ENCODE data around the gene ATP9B.
"Not testable (repeated sequence)": the region's sequence is repeated elsewhere in the genome, so short reads cannot be mapped to it uniquely, and the experiment has no call there.

ATP9B gene

DNA sequence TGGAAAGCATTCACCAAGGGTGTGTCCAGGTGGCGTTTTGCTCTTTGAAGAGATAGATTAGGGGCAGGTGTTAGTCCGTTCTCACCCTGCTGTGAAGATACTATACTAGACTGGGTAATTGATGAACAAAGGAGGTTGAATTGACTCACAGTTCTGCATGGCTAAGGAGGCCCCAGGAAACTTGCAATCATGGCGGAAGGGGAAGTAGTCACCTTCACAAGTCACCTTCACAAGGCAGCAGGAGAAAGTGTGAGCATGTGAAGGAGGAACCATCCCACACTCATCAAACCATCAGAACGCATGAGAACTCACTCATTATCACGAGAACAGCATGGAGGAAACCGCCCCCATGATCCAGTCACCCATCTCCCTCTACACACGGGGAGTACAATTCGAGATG lies 190.8 kb downstream of the ATP9B start:
- H3K27ac ChIP-seq: no peak overlapping the region
- no peak for TF ChIP-seq ZFX (IDR thresholded peaks at IDR 0.05)
- TF ChIP-seq, protein P1, sequence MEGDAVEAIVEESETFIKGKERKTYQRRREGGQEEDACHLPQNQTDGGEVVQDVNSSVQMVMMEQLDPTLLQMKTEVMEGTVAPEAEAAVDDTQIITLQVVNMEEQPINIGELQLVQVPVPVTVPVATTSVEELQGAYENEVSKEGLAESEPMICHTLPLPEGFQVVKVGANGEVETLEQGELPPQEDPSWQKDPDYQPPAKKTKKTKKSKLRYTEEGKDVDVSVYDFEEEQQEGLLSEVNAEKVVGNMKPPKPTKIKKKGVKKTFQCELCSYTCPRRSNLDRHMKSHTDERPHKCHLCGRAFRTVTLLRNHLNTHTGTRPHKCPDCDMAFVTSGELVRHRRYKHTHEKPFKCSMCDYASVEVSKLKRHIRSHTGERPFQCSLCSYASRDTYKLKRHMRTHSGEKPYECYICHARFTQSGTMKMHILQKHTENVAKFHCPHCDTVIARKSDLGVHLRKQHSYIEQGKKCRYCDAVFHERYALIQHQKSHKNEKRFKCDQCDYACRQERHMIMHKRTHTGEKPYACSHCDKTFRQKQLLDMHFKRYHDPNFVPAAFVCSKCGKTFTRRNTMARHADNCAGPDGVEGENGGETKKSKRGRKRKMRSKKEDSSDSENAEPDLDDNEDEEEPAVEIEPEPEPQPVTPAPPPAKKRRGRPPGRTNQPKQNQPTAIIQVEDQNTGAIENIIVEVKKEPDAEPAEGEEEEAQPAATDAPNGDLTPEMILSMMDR (conservative IDR thresholded peaks at IDR 0.05): no peak

DNA sequence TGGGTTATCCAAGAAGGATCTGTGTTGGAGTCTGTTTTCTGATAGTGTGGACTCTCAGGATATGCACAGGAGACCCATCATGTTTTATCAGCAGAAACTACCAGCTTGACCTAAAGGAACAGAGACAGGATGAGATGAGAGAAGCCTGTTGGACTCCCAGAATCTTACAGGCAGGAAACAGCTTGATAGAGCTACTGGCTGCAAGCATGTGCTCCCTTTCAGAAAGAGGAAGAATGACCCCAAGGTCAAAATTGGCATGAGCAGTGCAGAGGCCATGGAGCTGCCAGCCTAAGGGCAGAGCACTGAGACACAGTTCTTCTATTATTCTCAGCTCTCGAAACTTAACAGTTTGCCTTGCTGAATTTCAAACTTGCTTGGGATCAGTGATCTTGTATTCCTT lies 191.3 kb downstream of the ATP9B start:
- H3K27ac ChIP-seq: no peak overlapping the region
- TF ChIP-seq ZFX (IDR thresholded peaks at IDR 0.05): no peak
- TF ChIP-seq, protein P1 (conservative IDR thresholded peaks at IDR 0.05): no peak

DNA sequence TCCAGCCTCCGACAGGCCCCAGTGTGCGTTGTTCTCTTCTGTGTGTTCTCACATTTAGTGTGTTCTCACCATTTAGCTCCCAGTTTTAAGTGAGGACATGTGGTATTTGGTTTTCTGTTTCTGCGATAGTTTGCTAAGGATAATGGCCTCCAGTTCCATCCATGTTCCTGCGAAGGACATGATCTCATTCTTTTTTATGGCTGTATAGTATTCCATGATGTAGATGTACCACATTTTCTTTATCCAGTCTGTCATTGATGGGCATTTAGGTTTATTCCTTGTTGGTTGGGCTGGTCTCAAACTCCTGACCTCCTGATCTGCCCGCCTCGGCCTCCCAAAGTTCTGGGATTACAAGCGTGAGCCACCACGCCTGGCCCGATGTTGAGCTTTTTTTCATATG lies 195.9 kb downstream of the ATP9B start:
- not testable (repeated sequence) for H3K27ac ChIP-seq

DNA sequence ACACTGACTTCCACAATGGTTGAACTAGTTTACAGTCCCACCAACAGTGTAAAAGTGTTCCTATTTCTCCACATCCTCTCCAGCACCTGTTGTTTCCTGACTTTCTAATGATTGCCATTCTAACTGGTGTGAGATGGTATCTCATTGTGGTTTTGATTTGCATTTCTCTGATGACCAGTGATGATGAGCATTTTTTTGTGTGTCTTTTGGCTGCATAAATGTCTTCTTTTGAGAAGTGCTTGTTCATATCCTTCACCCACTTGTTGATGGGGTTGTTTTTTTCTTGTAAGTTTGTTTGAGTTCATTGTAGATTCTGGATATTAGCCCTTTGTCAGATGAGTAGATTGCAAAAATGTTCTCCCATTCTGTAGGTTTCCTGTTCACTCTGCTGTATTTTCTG lies 202.6 kb downstream of the ATP9B start:
- not testable (repeated sequence) for H3K27ac ChIP-seq

DNA sequence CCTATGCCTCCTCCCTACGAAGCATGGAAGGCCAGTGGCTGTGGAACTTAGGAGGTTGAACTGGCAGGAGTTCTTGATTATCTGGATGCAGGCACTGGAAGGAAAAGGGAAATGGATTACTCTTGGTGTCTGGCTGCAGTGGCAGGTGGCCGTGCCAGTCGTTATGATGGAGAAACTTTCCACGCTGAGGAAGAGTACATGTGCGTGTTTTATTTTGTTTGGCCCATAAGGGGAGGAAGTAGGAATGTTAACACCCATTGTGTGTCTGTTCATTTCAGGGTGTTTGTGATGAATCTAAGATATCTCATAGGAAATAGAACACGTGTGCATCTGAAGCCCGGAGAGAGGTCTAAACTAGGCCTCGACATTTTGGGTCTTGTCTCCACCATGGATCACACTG lies 203.7 kb downstream of the ATP9B start:
- TF ChIP-seq, protein P1 (conservative IDR thresholded peaks at IDR 0.05): no peak
- no peak for TF ChIP-seq ZFX (IDR thresholded peaks at IDR 0.05)
- no peak overlapping the region for H3K27ac ChIP-seq

DNA sequence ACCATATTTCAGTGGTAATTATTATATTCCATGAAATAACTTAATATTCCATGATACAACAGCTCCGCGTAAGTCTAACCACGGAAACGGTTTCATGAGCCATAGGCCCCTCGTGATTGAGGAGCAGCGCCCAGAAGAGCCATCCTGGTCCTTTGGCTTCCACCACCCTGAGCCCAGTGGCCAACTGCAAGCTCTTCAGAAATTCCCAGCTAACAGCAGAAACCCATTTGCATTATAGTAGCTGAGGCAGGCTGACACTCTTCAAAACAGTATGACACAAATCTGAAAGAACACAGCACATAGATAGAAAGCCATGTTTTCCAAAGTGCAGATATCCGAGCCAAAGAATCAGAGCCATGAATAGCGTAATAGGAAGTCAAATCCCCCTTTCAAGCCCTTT lies 205.6 kb downstream of the ATP9B start:
- TF ChIP-seq, protein P1 (conservative IDR thresholded peaks at IDR 0.05): no peak
- TF ChIP-seq ZFX (IDR thresholded peaks at IDR 0.05): no peak
- no peak overlapping the region for H3K27ac ChIP-seq

DNA sequence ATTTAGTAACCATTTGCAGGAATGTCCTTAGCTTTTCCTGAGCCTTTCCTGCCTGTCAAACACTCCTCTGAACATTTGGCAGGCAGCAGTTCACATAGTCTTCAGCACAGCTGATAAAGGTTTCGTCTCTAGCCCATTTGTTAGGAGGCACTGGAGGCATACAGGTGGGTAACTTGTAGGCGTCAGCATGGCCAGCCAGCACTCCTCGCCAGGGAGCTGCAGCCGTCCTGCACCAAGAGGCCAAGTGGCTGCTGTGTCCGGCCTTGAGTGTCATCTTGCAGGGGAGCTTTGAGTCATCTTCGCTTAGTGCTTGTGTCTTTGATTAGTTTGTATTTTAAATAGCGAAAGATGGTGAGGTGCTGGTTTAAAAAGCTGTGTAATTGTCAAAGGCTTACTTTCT lies 206.3 kb downstream of the ATP9B start:
- no peak for TF ChIP-seq ZFX (IDR thresholded peaks at IDR 0.05)
- TF ChIP-seq, protein P1 (conservative IDR thresholded peaks at IDR 0.05): no peak
- no peak overlapping the region for H3K27ac ChIP-seq

DNA sequence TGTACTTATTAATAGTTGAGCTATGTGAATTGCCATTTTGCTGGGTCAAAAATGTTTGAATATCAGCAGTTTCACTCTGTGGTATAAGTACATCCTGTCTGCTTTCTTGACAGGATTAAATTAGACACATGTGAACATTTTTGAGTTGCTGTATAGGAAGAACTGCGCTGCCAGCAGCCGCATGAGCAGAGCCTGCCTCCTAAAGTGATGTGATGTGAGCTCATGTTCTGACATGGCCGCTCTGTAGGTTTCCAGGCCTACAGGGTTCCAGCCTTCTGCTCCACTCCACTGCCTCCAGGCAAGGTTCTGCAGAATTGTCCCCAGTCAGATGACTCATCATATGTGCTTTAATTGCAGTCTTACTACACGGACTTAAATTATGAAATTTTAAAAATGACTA lies 206.8 kb downstream of the ATP9B start:
- TF ChIP-seq ZFX (IDR thresholded peaks at IDR 0.05): no peak
- TF ChIP-seq, protein P1 (conservative IDR thresholded peaks at IDR 0.05): no peak
- no peak overlapping the region for H3K27ac ChIP-seq

DNA sequence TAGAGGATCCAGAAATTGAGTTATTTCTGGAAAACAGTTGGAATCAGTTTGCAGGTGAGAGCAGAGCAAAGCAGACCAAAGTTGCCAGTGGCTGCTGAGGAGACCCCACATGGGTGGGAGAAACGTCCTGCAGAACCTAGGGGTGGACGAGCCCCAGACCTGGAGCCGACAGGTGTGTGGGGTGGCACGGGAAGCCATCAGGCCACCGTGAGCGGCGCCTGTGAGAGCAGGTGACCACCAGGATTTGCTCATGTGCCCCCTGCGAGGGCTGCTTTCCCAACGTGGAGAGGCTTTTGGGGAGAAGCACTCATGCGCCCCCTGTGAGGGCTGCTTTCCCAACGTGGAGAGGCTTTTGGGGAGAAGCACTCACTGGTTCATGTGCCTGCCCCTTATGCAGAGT lies 209.7 kb downstream of the ATP9B start:
- no peak overlapping the region for H3K27ac ChIP-seq
- no peak for TF ChIP-seq ZFX (IDR thresholded peaks at IDR 0.05)
- TF ChIP-seq, protein P1 (conservative IDR thresholded peaks at IDR 0.05): no peak
